Measurements from ENCODE around the gene TMEM9. TPM values are rescaled to one million over a fixed set of nuclear protein-coding genes. Genes with fewer than 3 reads are reported as not detected.

The TMEM9 gene
- total and polyA plus RNA-seq, 2 experiments from 2014 or later: 99.4 to 104 TPM

GRCh38 chr1:201183753-201184152 is 29.5 kb upstream of the TMEM9 start:
- H3K27ac ChIP-seq: peak overlapping the region; percentile 82
- peaks cover 5% of the 10 kb centered on the region for H3K27me3 ChIP-seq
- no peak for TF ChIP-seq EZH2 (IDR thresholded peaks at IDR 0.05; ENCODE audit: borderline replicate concordance)
- no peak for TF ChIP-seq EZH2phosphoT487 (IDR thresholded peaks at IDR 0.05; ENCODE audit: low read depth, severe bottlenecking, unreplicated experiment)
- no peak for TF ChIP-seq CTCF (IDR thresholded peaks at IDR 0.05; ENCODE audit: poor library complexity)
- H3K4me1 ChIP-seq (ENCODE audit: insufficient read depth): peaks cover 20% of the 10 kb centered on the region
- H3K4me3 ChIP-seq: no peak overlapping the region
- H3K79me2 ChIP-seq: no peaks in the 10 kb centered on the region
- H3K4me2 ChIP-seq: no peak overlapping the region
- no peaks in the 10 kb centered on the region for H3K36me3 ChIP-seq (replicated peaks; ENCODE audit: insufficient read depth, low read depth)
- H4K20me1 ChIP-seq (ENCODE audit: insufficient read depth, poor library complexity, severe bottlenecking): no peaks in the 10 kb centered on the region
- no peaks in the 10 kb centered on the region for H3K9me2 ChIP-seq (replicated peaks; ENCODE audit: insufficient read depth)
- H2AFZ ChIP-seq: no peak overlapping the region
- WGBS (ENCODE audit: low lambda C conversion rate, missing lambda C conversion rate): 85% methylated on average over 5 of the region's 5 CpGs
- no peak for DNase-seq (ENCODE audit: low spot score)
- H3K9me3 ChIP-seq (ENCODE audit: low read depth): no peaks in the 10 kb centered on the region

GRCh38 chr1:201183209-201183608 is 28.9 kb upstream of the TMEM9 start:
- Histone ChIP-seq H3K9me2 (replicated peaks; ENCODE audit: insufficient read depth) (no peaks in the 10 kb centered on the region), H2AFZ (no peak overlapping the region), H4K20me1 (ENCODE audit: insufficient read depth, poor library complexity, severe bottlenecking) (no peaks in the 10 kb centered on the region), H3K4me1 (ENCODE audit: insufficient read depth) (peaks cover 20% of the 10 kb centered on the region), H3K36me3 (replicated peaks; ENCODE audit: insufficient read depth, low read depth) (no peaks in the 10 kb centered on the region), H3K9me3 (ENCODE audit: low read depth) (no peaks in the 10 kb centered on the region), H3K27me3 (peaks cover 5% of the 10 kb centered on the region), H3K79me2 (no peaks in the 10 kb centered on the region), H3K4me2 (no peak overlapping the region), H3K4me3 (no peak overlapping the region), H3K27ac (peak overlapping the region; percentile 82)
- DNase-seq (ENCODE audit: low spot score): no peak
- 82% methylated on average over 3 of the region's 3 CpGs for WGBS (ENCODE audit: low lambda C conversion rate, missing lambda C conversion rate)
- TF ChIP-seq CTCF (IDR thresholded peaks at IDR 0.05; ENCODE audit: poor library complexity) (no peak), EZH2 (IDR thresholded peaks at IDR 0.05; ENCODE audit: borderline replicate concordance) (no peak), EZH2phosphoT487 (IDR thresholded peaks at IDR 0.05; ENCODE audit: low read depth, severe bottlenecking, unreplicated experiment) (no peak)

GRCh38 chr1:201181726-201182125 is 27.5 kb upstream of the TMEM9 start:
- peaks cover 20% of the 10 kb centered on the region for H3K4me1 ChIP-seq (ENCODE audit: insufficient read depth)
- DNase-seq (ENCODE audit: low spot score): no peak
- H3K36me3 ChIP-seq (replicated peaks; ENCODE audit: insufficient read depth, low read depth): no peaks in the 10 kb centered on the region
- 76% methylated on average over 2 of the region's 2 CpGs for WGBS (ENCODE audit: low lambda C conversion rate, missing lambda C conversion rate)
- TF ChIP-seq CTCF (IDR thresholded peaks at IDR 0.05; ENCODE audit: poor library complexity) (no peak), EZH2phosphoT487 (IDR thresholded peaks at IDR 0.05; ENCODE audit: low read depth, severe bottlenecking, unreplicated experiment) (no peak), EZH2 (IDR thresholded peaks at IDR 0.05; ENCODE audit: borderline replicate concordance) (no peak)
- no peaks in the 10 kb centered on the region for H3K79me2 ChIP-seq
- H3K4me2 ChIP-seq: no peak overlapping the region
- no peak overlapping the region for H3K4me3 ChIP-seq
- H3K27me3 ChIP-seq: peaks cover 5% of the 10 kb centered on the region
- H4K20me1 ChIP-seq (ENCODE audit: insufficient read depth, poor library complexity, severe bottlenecking): no peaks in the 10 kb centered on the region
- H2AFZ ChIP-seq: no peak overlapping the region
- H3K9me3 ChIP-seq (ENCODE audit: low read depth): no peaks in the 10 kb centered on the region
- no peak overlapping the region for H3K27ac ChIP-seq
- no peaks in the 10 kb centered on the region for H3K9me2 ChIP-seq (replicated peaks; ENCODE audit: insufficient read depth)

GRCh38 chr1:201181323-201181722 is 27.0 kb upstream of the TMEM9 start:
- H3K27me3 ChIP-seq: peaks cover 5% of the 10 kb centered on the region
- 75% methylated on average over 1 of the region's 1 CpG for WGBS (ENCODE audit: low lambda C conversion rate, missing lambda C conversion rate)
- no peak overlapping the region for H3K4me3 ChIP-seq
- H3K27ac ChIP-seq: no peak overlapping the region
- no peaks in the 10 kb centered on the region for H3K36me3 ChIP-seq (replicated peaks; ENCODE audit: insufficient read depth, low read depth)
- H3K79me2 ChIP-seq: no peaks in the 10 kb centered on the region
- DNase-seq (ENCODE audit: low spot score): no peak
- TF ChIP-seq CTCF (IDR thresholded peaks at IDR 0.05; ENCODE audit: poor library complexity): no peak
- no peak for TF ChIP-seq EZH2 (IDR thresholded peaks at IDR 0.05; ENCODE audit: borderline replicate concordance)
- no peak for TF ChIP-seq EZH2phosphoT487 (IDR thresholded peaks at IDR 0.05; ENCODE audit: low read depth, severe bottlenecking, unreplicated experiment)
- no peak overlapping the region for H3K4me2 ChIP-seq
- H3K4me1 ChIP-seq (ENCODE audit: insufficient read depth): peaks cover 20% of the 10 kb centered on the region
- H4K20me1 ChIP-seq (ENCODE audit: insufficient read depth, poor library complexity, severe bottlenecking): no peaks in the 10 kb centered on the region
- H3K9me2 ChIP-seq (replicated peaks; ENCODE audit: insufficient read depth): no peaks in the 10 kb centered on the region
- no peaks in the 10 kb centered on the region for H3K9me3 ChIP-seq (ENCODE audit: low read depth)
- no peak overlapping the region for H2AFZ ChIP-seq
